ENCODE measurements around the gene GPC1.

Gene GPC1

DNA sequence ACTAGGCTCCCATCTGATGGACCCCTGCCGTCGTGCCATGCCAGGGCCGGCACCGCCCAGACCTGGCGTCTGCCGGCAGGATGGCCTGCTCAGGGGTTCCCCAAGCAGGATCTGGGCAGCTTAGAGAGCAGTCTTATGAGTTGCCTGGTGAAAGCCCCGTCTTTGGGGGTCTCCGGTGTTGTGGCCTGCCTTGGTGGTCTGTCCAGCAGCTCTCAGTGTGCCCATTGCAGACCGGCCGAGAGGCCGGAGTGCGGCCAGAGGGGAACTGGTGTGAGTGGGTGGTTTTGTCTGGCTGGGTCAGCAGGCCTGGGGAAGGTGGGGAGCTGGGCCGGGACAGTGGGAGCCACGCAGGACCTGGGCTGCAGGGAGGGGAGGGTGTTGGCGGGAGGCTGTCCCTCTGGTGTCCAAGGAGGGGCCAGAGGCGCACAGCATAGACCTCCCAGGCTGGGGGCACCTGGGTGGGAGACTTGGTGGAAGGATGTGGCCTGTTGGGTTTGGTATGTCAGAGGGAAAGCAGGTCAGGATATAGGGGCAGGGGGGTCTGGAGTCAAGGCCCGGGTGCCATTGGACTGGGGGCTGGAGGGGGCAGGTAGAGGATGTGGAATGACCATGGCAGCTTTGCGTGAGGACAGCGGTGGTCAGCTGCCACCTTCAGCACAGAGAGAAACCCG lies 16.5 kb downstream of the GPC1 start:
- TF ChIP-seq, protein P1, sequence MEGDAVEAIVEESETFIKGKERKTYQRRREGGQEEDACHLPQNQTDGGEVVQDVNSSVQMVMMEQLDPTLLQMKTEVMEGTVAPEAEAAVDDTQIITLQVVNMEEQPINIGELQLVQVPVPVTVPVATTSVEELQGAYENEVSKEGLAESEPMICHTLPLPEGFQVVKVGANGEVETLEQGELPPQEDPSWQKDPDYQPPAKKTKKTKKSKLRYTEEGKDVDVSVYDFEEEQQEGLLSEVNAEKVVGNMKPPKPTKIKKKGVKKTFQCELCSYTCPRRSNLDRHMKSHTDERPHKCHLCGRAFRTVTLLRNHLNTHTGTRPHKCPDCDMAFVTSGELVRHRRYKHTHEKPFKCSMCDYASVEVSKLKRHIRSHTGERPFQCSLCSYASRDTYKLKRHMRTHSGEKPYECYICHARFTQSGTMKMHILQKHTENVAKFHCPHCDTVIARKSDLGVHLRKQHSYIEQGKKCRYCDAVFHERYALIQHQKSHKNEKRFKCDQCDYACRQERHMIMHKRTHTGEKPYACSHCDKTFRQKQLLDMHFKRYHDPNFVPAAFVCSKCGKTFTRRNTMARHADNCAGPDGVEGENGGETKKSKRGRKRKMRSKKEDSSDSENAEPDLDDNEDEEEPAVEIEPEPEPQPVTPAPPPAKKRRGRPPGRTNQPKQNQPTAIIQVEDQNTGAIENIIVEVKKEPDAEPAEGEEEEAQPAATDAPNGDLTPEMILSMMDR (IDR thresholded peaks at IDR 0.05): no peak
- Histone ChIP-seq H3K27me3 (peaks cover 91% of the 10 kb centered on the region), H3K4me3 (ENCODE audit: low read depth in 1 of 2, low read length in 1 of 2) (no peak overlapping the region), H3K4me1 (ENCODE audit: control insufficient read depth in 1 of 2, insufficient read depth in 1 of 2, low read depth in 1 of 2, low read length in 1 of 2) (no peaks in the 10 kb centered on the region), H3K27ac (no peak overlapping the region), H3K9me3 (no peaks in the 10 kb centered on the region), H3K36me3 (no peaks in the 10 kb centered on the region)

DNA sequence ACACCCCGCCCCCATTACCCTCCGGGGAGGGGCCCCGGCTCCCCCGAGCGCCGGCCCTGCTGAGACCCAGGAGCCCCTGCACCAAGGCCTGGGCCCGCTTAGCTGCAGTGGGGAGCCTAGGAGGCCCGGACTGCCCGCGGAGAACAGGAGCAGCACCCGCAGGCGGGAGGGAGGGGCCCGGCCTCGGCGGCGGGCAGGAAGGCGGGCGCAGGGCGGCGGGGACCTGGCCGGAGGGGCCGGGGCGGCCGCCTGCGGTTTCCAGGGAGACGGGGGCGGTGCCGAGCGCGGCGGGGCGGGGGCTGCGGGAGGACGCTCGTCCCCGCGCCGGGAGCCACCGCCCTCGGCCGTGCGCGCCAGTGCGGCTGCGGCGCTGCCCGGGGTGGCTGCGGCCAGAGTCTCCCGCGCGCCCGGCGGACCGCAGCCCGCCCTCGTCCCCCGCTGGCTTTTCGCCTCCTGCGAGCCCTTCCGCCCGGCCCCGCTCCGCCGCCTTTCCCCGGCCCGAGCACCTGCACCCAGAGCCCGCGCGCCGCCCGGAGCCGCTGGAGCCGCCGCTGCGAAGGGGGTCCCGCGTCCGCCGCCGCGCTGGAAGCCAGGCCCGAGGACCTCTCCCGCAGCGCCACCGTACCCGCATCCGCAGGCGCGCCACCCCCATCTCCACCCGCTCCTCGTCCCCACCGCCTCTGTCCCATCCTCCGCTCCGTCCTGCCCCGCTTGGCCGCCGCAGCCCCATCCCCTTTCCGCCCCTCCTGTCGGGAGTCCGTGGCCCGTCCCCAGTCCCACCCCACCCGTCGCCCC lies 17.2 kb downstream of the GPC1 start:
- H3K36me3 ChIP-seq: no peaks in the 10 kb centered on the region
- no peak overlapping the region for H3K27ac ChIP-seq

DNA sequence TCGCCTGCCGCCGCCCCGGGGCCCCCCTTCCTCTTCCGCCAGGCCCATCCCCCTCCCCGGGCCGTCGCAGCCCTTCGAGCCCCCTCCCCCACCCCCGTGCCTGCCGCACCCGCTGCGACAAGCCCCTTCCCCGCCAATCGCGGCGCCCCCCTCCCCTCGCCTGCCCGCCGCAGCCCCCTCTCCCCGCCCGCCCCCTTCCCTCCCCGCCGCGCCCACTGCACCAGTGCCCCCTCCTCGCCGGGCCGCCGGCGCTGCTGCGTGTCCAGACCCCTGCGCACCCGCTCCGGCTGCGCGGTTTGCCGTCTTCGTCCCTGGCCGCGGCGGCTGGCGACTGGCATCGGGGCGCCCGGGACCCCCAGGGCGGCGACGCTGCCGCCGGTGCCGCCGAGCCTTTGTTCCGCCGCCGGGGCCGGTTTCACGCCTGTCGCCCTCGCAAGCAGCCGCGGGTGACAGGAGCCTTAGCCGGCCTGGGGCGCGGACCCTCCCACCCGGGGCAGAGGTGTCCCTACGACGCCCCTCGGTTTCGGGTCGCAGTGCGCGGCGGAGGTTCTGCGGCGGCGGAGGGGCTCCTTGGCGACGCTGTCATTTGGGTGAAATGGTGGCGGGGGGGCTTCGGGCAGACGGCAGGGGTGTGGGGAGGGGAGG lies 18.1 kb downstream of the GPC1 start:
- Histone ChIP-seq H3K4me1 (ENCODE audit: control insufficient read depth in 1 of 2, insufficient read depth in 1 of 2, low read depth in 1 of 2, low read length in 1 of 2) (no peaks in the 10 kb centered on the region), H3K9me3 (no peaks in the 10 kb centered on the region), H3K4me3 (ENCODE audit: low read depth in 1 of 2, low read length in 1 of 2) (no peak overlapping the region)

More for the DNA sequence above, 17.2 kb downstream of the GPC1 start:
- Histone ChIP-seq H3K4me1 (ENCODE audit: control insufficient read depth in 1 of 2, insufficient read depth in 1 of 2, low read depth in 1 of 2, low read length in 1 of 2) (no peaks in the 10 kb centered on the region), H3K27me3 (peaks cover 95% of the 10 kb centered on the region), H3K4me3 (ENCODE audit: low read depth in 1 of 2, low read length in 1 of 2) (no peak overlapping the region), H3K9me3 (no peaks in the 10 kb centered on the region)
- TF ChIP-seq, protein P1 (IDR thresholded peaks at IDR 0.05): no peak

DNA sequence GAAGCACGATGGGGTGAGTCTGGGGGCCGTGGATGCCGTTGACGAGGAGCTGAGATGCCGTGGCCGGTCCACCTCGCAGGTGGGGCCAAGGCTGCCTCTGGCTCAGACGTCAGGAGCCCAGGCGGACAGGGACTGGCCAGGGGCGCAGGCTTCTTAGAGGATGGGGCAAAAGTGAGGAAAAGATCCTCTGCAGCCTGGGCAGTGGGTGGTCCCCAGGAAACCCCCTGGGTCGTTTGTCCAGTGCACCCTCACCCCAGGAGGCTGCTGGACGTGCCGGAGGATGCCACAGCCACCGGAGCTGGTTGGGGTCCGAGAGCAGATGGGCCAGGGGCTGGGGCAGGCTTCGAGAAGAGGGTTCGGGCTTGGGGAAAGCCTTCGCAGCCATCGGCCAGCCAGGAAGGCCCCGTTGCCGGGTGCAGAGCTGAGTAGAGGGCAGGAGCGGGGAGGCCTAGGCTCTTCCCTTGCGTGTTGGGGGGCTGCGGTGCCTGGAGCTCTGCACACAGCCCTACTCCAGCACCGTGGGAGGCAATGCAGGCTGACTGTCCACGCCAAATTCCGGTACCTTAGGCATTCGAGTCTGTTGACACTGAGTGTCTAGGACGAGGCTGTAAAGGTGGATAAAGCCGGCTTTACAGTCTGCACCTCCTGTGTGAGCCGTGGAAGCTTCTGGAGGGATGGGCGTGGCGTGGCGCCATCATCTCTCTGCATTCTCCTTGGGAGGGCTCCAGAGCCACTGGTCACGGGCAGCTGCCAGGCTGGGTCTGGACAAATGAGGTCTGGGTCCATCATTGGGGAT lies 18.8 kb downstream of the GPC1 start:
- H3K4me1 ChIP-seq (ENCODE audit: control insufficient read depth in 1 of 2, insufficient read depth in 1 of 2, low read depth in 1 of 2, low read length in 1 of 2): no peaks in the 10 kb centered on the region

More for the DNA sequence above, 18.1 kb downstream of the GPC1 start:
- Histone ChIP-seq H3K36me3 (no peaks in the 10 kb centered on the region), H3K27me3 (peaks cover 98% of the 10 kb centered on the region), H3K27ac (no peak overlapping the region)
- TF ChIP-seq, protein P1 (IDR thresholded peaks at IDR 0.05): no peak

DNA sequence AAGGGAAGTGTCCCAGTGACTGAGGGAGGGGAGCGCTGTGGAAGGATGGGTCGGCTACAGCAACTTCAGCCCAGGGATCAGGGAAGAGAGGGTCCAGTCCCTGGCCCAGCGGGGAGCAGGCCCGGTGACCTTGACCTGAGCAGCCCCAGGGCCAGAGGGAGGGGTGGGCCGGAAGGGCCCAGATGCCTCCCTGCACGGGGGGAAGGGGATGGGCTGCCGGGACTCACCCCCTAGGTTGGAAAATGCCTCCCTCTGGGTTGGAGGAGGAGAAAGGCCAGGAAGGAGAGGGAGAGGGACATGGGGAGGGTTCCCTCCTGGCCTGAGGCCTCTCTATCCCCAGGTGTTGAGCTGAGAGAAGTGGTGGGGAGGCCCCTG lies 19.8 kb downstream of the GPC1 start:
- Histone ChIP-seq H3K27me3 (peaks cover 86% of the 10 kb centered on the region), H3K4me3 (ENCODE audit: low read depth in 1 of 2, low read length in 1 of 2) (no peak overlapping the region), H3K27ac (no peak overlapping the region), H3K36me3 (no peaks in the 10 kb centered on the region), H3K9me3 (no peaks in the 10 kb centered on the region), H3K4me1 (ENCODE audit: control insufficient read depth in 1 of 2, insufficient read depth in 1 of 2, low read depth in 1 of 2, low read length in 1 of 2) (no peaks in the 10 kb centered on the region)
- TF ChIP-seq, protein P1 (IDR thresholded peaks at IDR 0.05): no peak

More for the DNA sequence above, 18.8 kb downstream of the GPC1 start:
- no peaks in the 10 kb centered on the region for H3K9me3 ChIP-seq
- H3K27ac ChIP-seq: no peak overlapping the region
- no peaks in the 10 kb centered on the region for H3K36me3 ChIP-seq
- TF ChIP-seq, protein P1 (IDR thresholded peaks at IDR 0.05): no peak
- peaks cover 96% of the 10 kb centered on the region for H3K27me3 ChIP-seq
- H3K4me3 ChIP-seq (ENCODE audit: low read depth in 1 of 2, low read length in 1 of 2): no peak overlapping the region
